Right ventricle myocardium superior (tissue), 1 donor: ENCODE results near the gene ELFN1. TPM values are rescaled to one million over a fixed set of nuclear protein-coding genes. Genes with fewer than 3 reads are reported as not detected.
"Not testable (repeated sequence)": the region's sequence is repeated elsewhere in the genome, so short reads cannot be mapped to it uniquely, and the experiment has no call there.

Source experiments
- ATAC-seq: fragments of 200-7000 bp; cut with Tn5 transposase; one replicate; pipeline ENCODE4 v1.9.1; 2020; ENCODE audit warnings: mild to moderate bottlenecking; ENCODE audit not compliant: poor library complexity
- DNase-seq: peaks from one replicate; pipeline ENCODE4 v3.0.0-alpha.2; 2020
- intact Hi-C: fragments of 100-400 bp; cut with DNase I; formaldehyde crosslinking; loops from one replicate; pipeline ENCODE4 v1.11.2; 2022
- total RNA-seq: library from RNA; stranded (reverse); fragmentation: NEBNext Ultra II Directional; extraction: Animal tissue kit (Norgen Biotek cat#: 25700); gene quantifications from one replicate; pipeline ENCODE4 v1.2.1, GENCODE V29; 2021
- donor health status: DM: no; HTN: yes; CAD: no; lungs with severe emphysema.

The ELFN1 gene
- total RNA-seq, 1 donor from 2014 or later: 10.8 TPM

- ATAC-seq (no peak), DNase-seq (peak; percentile 13)
- intact Hi-C loops: no loop called here
Observed at GRCh38 chr7:1714583-1715330, 44.7 kb downstream of the ELFN1 start.

DNA sequence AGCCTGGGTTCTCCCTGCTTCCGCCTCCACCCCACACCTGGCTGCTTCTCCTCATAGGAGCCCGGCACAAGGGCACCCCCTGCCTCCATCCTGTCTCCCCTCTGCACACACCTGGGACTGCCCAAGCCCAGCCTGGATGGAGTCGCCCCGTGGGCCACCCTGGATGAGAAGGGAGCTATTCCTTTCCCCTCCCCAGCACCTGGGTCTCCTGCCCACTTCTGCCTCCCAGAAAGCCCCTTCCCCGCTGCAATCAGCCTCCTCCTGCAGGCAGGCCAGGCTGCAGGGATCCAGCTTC, 45.2 kb downstream of the ELFN1 start:
- intact Hi-C loops: no loop called here
- DNase-seq (peak; percentile 10), ATAC-seq (no peak)

- DNase-seq (no peak), ATAC-seq (no peak)
- intact Hi-C loops: no loop called here
Observed at GRCh38 chr7:1715671-1716074, 45.6 kb downstream of the ELFN1 start.

GRCh38 chr7:1716263-1717094, 46.4 kb downstream of the ELFN1 start:
- no peak for ATAC-seq
- DNase-seq: no peak
- intact Hi-C loops: no loop called here

DNA sequence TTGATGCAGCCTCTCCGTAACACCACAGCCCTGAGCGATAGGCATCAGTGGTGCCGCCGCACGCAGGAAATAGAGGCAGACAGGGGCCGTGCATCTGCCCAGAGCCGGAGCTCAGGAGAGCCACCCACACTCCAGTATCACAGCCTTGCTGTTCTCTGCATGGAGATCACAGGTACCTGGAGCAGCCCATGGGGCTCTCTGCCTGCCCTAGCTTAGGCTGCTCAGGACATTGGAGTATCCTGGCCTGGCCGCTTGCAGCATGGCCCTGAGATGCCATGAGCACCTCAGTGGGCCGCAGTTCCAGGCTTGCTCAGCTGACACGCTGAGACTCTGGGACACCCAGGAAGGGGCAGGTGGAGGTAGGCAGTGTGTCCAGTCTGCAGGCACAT, 47.0 kb downstream of the ELFN1 start:
- no peak for DNase-seq

DNA sequence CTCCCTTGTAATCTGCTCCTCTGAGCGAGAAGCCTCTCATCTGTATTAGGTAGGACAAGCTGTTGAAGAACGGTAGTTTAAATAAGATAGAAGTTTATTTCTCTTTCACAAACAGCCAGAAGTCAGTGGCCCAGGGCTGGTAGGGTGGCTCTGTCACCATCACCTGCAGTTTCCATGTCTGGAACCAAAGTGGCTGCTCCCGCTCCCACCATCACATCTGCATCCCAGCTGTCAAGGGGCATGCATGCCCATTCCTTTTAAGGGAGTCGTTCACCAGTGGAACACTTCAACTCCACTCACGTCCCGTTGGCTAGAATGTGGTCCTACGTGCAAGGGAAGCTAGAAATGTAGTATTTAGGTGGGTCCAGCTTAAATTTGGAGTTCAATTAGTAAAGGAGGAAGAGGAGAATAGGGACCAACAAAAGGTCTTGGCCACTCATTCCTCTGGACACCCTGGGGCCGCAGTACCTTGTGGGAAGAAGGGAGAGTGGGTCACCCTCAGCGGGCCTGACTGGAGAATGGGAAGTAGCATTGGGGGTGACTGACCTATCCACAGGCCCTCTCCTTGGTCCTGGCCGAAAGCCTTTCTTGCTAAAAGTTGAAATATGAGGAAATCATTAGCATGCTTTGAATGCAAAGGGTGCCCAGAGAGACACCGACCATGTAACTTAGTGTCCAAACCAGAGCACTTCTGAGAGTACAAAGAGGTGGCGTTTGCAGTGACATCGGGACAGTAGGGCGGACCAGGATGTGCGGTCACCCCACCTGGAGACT, 48.0 kb downstream of the ELFN1 start:
- ATAC-seq (no peak), DNase-seq (no peak)
- intact Hi-C loops: no loop called here

More for the DNA sequence above, 47.0 kb downstream of the ELFN1 start:
- no peak for ATAC-seq
- intact Hi-C loops: no loop called here

GRCh38 chr7:1718850-1719249, 48.8 kb downstream of the ELFN1 start:
- ATAC-seq, intact Hi-C loops, DNase-seq: not testable (repeated sequence)

GRCh38 chr7:1719256-1719655, 49.2 kb downstream of the ELFN1 start:
- ATAC-seq, intact Hi-C loops, DNase-seq: not testable (repeated sequence)

DNA sequence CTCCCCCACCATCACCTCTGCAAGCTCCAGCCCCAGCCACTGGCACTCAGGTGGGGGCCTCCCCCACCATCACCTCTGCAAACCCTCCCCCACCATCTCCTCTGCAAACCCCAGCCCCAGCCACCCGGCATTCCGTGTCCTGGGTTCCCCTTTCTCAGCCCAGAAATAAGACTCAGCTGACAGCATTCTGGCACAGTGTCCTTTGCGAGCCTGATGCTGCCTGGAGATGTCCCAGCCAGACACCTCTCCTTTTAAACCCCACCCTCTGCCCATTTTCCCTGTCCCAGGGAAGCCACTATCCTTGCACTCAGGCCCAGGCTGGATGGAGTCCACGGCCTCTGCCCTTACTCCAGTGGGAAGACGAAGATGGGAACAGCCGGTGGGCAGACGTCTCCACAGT, 49.8 kb downstream of the ELFN1 start:
- no peak for DNase-seq
- intact Hi-C loops: no loop called here
- peak; percentile 74 for ATAC-seq

DNA sequence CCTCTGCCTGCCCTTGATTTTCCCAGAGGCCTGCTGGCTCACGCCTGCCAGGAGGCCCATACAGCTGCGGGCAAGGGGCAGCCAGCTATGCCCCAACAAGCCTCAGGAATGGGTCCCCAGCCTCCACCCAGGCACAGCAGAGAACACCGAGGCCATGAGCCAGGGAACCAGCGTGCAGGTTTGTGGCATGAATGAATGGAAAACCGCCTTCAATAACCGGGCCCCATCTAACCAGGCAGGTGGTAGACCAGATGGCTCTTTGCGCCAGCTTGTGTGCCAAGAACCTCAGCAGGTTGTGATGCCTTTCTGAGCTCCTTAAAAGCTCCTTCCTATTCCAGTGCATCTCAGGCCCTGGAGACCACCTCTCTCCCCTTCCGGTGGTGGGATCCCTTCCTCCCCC, 50.2 kb downstream of the ELFN1 start:
- DNase-seq: no peak
- intact Hi-C loops: no loop called here
- no peak for ATAC-seq

DNA sequence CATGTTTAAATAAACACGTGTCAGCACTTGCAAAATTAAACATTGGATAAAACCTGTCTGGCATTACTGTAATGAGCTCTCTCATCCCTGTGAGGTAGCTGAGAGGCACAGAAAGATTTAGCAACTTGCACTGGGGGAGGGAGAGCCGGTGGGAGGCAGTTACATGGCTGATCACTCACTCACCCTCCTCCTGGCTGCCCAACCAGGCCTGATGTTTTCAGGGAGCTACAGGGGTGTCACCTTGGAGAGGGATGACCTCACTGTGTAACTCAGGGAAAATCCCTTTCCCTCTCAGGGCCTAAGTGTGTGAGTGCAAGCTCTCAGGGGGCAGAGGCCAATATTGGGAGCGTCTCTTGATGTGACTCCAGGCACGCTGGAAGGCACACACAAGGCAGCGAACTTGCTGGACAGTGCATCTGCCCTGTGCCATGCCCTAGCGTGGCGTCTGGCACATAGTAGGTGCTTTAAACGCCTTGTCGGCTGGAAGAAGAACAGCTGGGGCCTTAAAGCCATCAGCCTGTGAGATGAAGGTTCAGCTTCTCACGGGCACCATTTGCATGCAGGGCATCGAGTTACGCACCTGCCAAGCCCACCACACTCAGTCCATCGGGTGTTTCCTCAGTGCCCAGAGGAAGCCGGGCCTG, 51.1 kb downstream of the ELFN1 start:
- no peak for DNase-seq
- intact Hi-C loops: no loop called here
- ATAC-seq: no peak

DNA sequence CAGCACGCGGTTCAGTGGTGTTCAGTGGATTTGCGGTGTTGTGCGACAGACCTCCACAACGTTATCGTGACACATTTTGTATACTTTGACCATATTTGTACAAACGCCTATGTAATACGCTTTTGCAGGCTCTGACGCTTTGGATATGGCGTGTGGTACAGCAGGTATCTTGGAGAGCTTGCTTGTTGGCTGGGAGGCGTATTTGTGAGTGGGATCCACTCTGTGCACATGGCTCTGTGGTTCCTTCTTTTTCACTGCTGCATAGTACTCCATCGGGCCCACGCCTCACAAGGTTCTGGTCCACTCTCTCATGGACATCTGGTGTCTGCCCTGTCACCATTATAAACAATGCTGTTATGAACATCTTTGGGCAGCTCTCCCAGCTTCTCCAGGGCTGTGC, 53.2 kb downstream of the ELFN1 start:
- ATAC-seq: no peak
- no peak for DNase-seq
- intact Hi-C loops: no loop called here

DNA sequence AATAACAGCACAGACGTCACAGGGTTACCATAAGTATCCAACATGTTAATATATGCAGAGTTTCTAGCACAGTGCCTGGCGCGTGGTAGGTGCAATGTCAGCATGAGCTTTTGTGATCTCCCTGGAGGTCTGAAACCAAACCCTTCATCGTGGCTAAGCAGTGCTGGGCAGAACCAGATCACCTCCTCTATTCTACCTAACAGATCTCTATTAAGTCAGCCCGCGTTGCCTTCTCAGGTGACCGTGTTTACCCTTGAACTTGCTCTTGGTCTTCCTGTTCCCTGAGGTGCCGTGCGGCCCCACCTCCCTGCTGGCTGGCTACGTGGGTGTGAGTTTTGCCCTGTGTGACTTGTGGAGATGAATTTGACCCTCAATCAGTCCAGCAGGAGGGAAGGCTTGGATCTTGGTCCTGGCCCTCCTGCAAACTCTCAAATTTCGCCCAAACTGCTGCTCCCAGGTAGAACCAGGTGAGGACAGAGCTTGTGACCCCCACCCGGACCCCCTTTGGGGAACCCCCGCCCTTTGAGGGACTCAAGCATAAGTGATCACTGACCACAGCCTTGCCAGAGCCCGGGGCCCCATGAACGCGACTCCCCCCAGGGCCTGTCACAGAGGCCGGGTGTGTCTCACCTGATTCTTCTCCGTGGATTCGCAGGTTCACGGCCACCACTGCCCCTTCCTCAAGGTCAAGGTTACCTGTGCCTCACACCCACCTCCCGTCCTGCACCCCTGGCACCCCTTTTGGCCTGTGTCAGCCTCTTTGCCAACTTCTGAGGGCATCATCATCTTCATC, 54.2 kb downstream of the ELFN1 start:
- intact Hi-C loops: no loop called here
- DNase-seq (no peak), ATAC-seq (no peak)

DNA sequence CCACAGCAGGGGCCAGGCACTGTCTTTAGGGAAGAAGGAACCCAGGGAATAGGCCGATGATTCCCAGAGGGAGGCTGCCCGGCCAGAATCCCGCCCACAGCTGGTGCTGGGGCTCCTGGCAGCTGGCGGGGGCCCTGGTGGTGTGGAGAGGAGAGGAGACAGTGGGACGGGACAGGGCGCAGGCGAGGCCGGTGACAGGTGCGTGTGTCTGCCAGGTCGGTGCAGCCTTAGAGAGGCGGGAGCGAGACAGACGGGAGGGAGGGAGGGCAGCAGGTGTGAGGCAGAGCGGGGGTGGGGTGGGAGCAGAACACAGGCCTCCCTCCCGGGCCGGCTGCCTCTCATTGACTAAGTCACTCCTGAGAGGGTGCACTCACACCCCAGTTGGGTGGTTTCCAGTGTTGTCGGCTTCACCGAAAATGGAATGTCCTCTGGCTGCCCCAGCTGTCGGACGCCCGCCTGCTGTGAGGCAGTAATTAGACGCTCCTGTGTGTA, 55.2 kb downstream of the ELFN1 start:
- ATAC-seq: peak; percentile 92
- peak; percentile 87 for DNase-seq
- intact Hi-C loops: no loop called here

DNA sequence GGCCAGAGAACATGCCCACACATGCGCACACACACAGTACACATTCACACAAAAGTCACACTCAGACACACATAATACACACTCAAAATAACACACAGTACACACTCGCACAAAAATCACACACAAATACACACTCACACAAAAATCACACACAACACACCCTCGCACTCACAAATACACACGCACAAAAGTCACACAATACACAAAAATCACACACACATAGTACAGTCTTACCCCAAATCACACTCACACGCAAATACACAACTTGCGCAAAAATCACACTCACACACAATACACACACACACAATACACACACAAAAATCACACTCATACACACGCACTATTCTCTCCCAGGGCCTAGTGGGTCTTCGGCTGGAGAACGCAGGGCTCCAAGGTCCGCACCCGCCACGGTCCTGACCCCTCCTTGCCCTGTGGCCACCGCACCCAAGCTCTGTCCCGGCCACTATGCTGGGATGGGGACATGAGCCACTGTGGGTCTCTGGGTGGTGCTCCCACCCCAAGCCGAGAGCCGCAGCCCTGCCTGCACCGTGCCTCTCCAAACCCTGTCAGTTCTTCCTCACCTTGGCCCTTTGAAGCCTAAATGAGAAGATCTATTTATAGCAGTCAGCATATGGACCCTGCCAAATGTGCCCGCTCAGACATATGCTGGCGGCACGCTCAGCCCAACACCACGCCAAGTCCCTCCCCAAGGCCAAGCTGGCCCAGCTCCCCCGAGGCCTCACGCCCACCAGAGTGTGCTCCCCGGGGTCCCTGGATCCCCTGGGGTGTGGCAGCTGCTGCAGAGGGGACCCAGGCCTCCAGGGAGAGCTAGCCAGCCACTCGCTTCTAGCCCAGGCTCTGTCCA, 55.9 kb downstream of the ELFN1 start:
- peak; percentile 65 for DNase-seq
- peak; percentile 86 for ATAC-seq
- intact Hi-C loops: no loop called here

DNA sequence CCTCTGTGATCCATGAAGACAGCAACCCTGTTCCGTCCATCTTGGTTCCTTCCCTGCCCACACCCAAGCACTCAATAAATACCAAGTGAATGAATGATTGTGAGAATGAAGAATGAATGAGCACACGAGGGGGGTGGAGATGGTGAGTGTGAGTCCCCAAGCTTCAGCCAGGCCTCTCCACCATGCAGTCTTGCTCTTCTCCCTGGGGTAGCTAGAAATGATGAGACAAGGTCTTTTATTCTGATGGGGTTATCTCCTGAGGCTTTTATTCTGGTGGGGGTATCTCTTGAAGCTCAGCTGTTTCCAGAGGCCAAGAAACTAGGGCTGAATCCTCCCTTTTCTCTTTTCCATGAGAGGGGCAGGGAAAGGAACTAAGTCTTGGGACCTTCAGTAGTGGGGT, 57.0 kb downstream of the ELFN1 start:
- ATAC-seq: no peak
- no peak for DNase-seq
- intact Hi-C loops: no loop called here

- intact Hi-C loops: no loop called here
- DNase-seq: no peak
- ATAC-seq: no peak
Observed at GRCh38 chr7:1727812-1728570, 57.9 kb downstream of the ELFN1 start.
